Measurements from ENCODE around the gene PCSK2. TPM values are rescaled to one million over a fixed set of nuclear protein-coding genes. Genes with fewer than 3 reads are reported as not detected.

The PCSK2 gene
- total and polyA plus RNA-seq, 2 of the 8 experiments (the other 6 are each of a cell fraction or from before 2014, with no cell fraction given): 1.9 to 4.2 TPM

DNA sequence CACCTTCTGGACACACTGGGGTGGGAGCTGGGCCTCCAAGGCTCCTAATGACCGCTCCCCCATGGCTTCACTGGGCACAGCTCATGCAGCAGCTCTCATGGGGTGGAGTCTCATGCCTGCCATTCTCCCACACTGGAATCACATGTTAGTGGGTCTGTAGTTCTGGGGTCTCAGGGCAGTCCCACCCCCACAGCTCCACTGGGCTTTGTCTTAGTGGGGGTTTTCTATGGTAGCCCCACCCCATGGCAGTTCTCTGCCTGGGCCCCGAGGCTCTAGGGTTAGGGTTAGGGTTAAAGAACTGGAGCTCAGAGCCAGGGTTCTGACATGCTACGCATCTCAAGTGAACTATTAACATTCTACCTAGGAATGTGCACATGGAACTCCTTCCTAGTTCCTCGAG is 139.0 kb downstream of the PCSK2 start (continued):
- TF ChIP-seq, protein P1, sequence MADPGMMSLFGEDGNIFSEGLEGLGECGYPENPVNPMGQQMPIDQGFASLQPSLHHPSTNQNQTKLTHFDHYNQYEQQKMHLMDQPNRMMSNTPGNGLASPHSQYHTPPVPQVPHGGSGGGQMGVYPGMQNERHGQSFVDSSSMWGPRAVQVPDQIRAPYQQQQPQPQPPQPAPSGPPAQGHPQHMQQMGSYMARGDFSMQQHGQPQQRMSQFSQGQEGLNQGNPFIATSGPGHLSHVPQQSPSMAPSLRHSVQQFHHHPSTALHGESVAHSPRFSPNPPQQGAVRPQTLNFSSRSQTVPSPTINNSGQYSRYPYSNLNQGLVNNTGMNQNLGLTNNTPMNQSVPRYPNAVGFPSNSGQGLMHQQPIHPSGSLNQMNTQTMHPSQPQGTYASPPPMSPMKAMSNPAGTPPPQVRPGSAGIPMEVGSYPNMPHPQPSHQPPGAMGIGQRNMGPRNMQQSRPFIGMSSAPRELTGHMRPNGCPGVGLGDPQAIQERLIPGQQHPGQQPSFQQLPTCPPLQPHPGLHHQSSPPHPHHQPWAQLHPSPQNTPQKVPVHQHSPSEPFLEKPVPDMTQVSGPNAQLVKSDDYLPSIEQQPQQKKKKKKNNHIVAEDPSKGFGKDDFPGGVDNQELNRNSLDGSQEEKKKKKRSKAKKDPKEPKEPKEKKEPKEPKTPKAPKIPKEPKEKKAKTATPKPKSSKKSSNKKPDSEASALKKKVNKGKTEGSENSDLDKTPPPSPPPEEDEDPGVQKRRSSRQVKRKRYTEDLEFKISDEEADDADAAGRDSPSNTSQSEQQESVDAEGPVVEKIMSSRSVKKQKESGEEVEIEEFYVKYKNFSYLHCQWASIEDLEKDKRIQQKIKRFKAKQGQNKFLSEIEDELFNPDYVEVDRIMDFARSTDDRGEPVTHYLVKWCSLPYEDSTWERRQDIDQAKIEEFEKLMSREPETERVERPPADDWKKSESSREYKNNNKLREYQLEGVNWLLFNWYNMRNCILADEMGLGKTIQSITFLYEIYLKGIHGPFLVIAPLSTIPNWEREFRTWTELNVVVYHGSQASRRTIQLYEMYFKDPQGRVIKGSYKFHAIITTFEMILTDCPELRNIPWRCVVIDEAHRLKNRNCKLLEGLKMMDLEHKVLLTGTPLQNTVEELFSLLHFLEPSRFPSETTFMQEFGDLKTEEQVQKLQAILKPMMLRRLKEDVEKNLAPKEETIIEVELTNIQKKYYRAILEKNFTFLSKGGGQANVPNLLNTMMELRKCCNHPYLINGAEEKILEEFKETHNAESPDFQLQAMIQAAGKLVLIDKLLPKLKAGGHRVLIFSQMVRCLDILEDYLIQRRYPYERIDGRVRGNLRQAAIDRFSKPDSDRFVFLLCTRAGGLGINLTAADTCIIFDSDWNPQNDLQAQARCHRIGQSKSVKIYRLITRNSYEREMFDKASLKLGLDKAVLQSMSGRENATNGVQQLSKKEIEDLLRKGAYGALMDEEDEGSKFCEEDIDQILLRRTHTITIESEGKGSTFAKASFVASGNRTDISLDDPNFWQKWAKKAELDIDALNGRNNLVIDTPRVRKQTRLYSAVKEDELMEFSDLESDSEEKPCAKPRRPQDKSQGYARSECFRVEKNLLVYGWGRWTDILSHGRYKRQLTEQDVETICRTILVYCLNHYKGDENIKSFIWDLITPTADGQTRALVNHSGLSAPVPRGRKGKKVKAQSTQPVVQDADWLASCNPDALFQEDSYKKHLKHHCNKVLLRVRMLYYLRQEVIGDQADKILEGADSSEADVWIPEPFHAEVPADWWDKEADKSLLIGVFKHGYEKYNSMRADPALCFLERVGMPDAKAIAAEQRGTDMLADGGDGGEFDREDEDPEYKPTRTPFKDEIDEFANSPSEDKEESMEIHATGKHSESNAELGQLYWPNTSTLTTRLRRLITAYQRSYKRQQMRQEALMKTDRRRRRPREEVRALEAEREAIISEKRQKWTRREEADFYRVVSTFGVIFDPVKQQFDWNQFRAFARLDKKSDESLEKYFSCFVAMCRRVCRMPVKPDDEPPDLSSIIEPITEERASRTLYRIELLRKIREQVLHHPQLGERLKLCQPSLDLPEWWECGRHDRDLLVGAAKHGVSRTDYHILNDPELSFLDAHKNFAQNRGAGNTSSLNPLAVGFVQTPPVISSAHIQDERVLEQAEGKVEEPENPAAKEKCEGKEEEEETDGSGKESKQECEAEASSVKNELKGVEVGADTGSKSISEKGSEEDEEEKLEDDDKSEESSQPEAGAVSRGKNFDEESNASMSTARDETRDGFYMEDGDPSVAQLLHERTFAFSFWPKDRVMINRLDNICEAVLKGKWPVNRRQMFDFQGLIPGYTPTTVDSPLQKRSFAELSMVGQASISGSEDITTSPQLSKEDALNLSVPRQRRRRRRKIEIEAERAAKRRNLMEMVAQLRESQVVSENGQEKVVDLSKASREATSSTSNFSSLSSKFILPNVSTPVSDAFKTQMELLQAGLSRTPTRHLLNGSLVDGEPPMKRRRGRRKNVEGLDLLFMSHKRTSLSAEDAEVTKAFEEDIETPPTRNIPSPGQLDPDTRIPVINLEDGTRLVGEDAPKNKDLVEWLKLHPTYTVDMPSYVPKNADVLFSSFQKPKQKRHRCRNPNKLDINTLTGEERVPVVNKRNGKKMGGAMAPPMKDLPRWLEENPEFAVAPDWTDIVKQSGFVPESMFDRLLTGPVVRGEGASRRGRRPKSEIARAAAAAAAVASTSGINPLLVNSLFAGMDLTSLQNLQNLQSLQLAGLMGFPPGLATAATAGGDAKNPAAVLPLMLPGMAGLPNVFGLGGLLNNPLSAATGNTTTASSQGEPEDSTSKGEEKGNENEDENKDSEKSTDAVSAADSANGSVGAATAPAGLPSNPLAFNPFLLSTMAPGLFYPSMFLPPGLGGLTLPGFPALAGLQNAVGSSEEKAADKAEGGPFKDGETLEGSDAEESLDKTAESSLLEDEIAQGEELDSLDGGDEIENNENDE (IDR thresholded peaks at IDR 0.05; ENCODE audit: insufficient replicate concordance, low read length): no peak
- no peak for TF ChIP-seq KDM4A (IDR thresholded peaks at IDR 0.05; ENCODE audit: low read depth, low read length, severe bottlenecking)
- TF ChIP-seq NANOG (IDR thresholded peaks at IDR 0.05; ENCODE audit: insufficient read depth, low read depth, low read length, poor library complexity, severe bottlenecking): no peak
- no peak for TF ChIP-seq TEAD4 (IDR thresholded peaks at IDR 0.05; ENCODE audit: low read depth, low read length)

All from H1 (cell line).